BJ (cell line): ENCODE measurements around the gene SPRR1A. TPM values are rescaled to one million over a fixed set of nuclear protein-coding genes. Genes with fewer than 3 reads are reported as not detected.

ENCODE experiments used
- CTCF ChIA-PET: fragments of 350-600 bp; formaldehyde crosslinking; extraction: SDS; loops from one replicate; lab custom pipeline; 2021; ENCODE audit warnings: antibody characterized with exemption, inconsistent platforms; lab: Yijun Ruan, JAX
- POLR2A ChIA-PET: fragments of 300-600 bp; sonication (Branson Sonifier 250); formaldehyde crosslinking; extraction: SDS; loops from one replicate; lab custom pipeline; 2021; ENCODE audit warnings: antibody characterized with exemption; lab: Charles Lee
- DNase-seq: peaks from one replicate; pipeline ENCODE4 v3.0.0-alpha.2; 2011; ENCODE audit warnings: low read depth
- H3K27me3 ChIP-seq: 2 replicates; pipeline ENCODE4 v1.6.0; 2011; ENCODE audit warnings: low read length; ENCODE audit not compliant: control insufficient read depth, insufficient read depth
- H3K36me3 ChIP-seq: 2 replicates; pipeline ENCODE4 v1.5.1; 2011; ENCODE audit warnings: low read length; ENCODE audit not compliant: control insufficient read depth, insufficient read depth
- H3K4me3 ChIP-seq: 2 replicates; pipeline ENCODE4 v1.5.1; 2011; ENCODE audit warnings: low read depth, mild to moderate bottlenecking, control low read depth, low read length
- CTCF ChIP-seq: IDR thresholded peaks from 2 replicates; pipeline ENCODE4 v1.5.1; 2011; ENCODE audit warnings: low read depth, mild to moderate bottlenecking, control low read depth, inconsistent platforms, low read length, moderate library complexity; ENCODE audit not compliant: insufficient read depth
- polyA plus RNA-seq: library from polyadenylated mRNA; depleted of rRNA; stranded (reverse); fragments of >200 nt; gene quantifications from 2 replicates; pipeline ENCODE4 v1.2.3, GENCODE V29; 2011

SPRR1A gene
- polyA plus RNA-seq, 1 experiment = not detected

DNA sequence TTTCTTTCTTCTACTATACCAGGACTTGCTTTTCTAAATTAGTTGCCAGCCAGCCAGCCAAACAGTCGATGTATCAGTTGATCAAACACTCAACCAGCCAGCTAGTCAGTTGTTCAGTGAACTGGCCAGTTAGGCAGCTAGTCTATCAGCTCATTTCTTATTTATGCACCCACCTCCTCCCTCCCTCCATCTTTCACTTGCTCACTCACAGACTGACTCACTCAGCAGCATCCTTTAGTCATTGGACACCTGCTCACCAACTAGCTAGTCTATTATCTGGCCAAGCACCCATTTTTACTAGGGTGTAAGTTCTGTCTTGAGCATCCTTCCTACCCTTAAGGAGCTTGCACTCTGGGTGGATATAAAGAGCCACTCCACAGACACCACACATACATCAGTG is 19.3 kb upstream of the SPRR1A start:
- POLR2A ChIA-PET = no interaction called here
- CTCF ChIA-PET = no interaction called here
- no peak overlapping the region for H3K4me3 ChIP-seq

GRCh38 chr1:152965853-152966252 is 18.0 kb upstream of the SPRR1A start:
- ChIA-PET CTCF (no interaction called here), POLR2A (no interaction called here)
- DNase-seq = no peak
- H3K36me3 ChIP-seq = no peaks in the 10 kb centered on the region
- H3K27me3 ChIP-seq = no peaks in the 10 kb centered on the region
- no peak for TF ChIP-seq CTCF
- no peak overlapping the region for H3K4me3 ChIP-seq

More for the DNA sequence above, 19.3 kb upstream of the SPRR1A start:
- Histone ChIP-seq H3K36me3 (no peaks in the 10 kb centered on the region), H3K27me3 (no peaks in the 10 kb centered on the region)
- no peak for DNase-seq
- no peak for TF ChIP-seq CTCF

DNA sequence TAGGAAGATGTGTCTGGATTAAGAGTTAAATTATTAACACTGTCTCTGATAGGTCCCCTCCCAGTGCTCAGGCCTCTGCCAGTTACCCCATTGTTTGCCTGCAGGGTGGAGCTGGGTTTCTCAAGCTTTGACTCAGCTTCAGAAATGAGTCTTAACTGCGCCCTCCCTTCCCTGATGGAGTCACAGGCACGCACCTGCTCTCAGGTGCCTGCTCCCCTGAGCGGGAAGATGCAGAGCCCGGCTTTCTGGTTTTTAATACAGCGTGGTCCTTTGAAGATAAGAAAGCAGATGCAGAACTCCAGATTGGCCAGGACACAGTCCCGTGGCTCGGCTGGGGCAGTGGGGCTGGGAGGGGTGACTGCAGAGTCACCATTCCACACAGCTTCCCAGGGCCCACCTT is 16.7 kb upstream of the SPRR1A start:
- H3K36me3 ChIP-seq = no peaks in the 10 kb centered on the region
- ChIA-PET CTCF (no interaction called here), POLR2A (no interaction called here)
- DNase-seq = no peak
- no peaks in the 10 kb centered on the region for H3K27me3 ChIP-seq
- no peak for TF ChIP-seq CTCF
- no peak overlapping the region for H3K4me3 ChIP-seq

GRCh38 chr1:152968248-152968647 is 15.6 kb upstream of the SPRR1A start:
- H3K27me3 ChIP-seq = no peaks in the 10 kb centered on the region
- TF ChIP-seq CTCF = no peak
- CTCF ChIA-PET = no interaction called here
- H3K4me3 ChIP-seq = no peak overlapping the region
- POLR2A ChIA-PET = no interaction called here
- H3K36me3 ChIP-seq = no peaks in the 10 kb centered on the region
- DNase-seq = no peak

- Histone ChIP-seq H3K4me3 (no peak overlapping the region), H3K36me3 (no peaks in the 10 kb centered on the region), H3K27me3 (no peaks in the 10 kb centered on the region)
- ChIA-PET POLR2A (no interaction called here), CTCF (no interaction called here)
- TF ChIP-seq CTCF = no peak
- no peak for DNase-seq
Observed at GRCh38 chr1:152969036-152969435, 14.8 kb upstream of the SPRR1A start.
